ENCODE results near the gene CDH18. TPM values are rescaled to one million over a fixed set of nuclear protein-coding genes. Genes with fewer than 3 reads are reported as not detected.

The CDH18 gene
- total RNA-seq, 2 donors from 2014 or later, result 1.2 TPM; not detected in 1

- Histone ChIP-seq H3K27ac (no peak overlapping the region), H3K9me3 (no peaks in the 10 kb centered on the region), H3K4me1 (replicated peaks) (no peaks in the 10 kb centered on the region), H3K36me3 (no peaks in the 10 kb centered on the region), H3K4me3 (no peak overlapping the region), H3K27me3 (replicated peaks; ENCODE audit: insufficient read depth) (no peaks in the 10 kb centered on the region)
- WGBS, result 21% methylated on average over 2 of the region's 2 CpGs
- TF ChIP-seq POLR2A (IDR thresholded peaks at IDR 0.05) (no peak), POLR2AphosphoS5 (IDR thresholded peaks at IDR 0.05) (no peak)
- TF ChIP-seq, protein P1, sequence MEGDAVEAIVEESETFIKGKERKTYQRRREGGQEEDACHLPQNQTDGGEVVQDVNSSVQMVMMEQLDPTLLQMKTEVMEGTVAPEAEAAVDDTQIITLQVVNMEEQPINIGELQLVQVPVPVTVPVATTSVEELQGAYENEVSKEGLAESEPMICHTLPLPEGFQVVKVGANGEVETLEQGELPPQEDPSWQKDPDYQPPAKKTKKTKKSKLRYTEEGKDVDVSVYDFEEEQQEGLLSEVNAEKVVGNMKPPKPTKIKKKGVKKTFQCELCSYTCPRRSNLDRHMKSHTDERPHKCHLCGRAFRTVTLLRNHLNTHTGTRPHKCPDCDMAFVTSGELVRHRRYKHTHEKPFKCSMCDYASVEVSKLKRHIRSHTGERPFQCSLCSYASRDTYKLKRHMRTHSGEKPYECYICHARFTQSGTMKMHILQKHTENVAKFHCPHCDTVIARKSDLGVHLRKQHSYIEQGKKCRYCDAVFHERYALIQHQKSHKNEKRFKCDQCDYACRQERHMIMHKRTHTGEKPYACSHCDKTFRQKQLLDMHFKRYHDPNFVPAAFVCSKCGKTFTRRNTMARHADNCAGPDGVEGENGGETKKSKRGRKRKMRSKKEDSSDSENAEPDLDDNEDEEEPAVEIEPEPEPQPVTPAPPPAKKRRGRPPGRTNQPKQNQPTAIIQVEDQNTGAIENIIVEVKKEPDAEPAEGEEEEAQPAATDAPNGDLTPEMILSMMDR (IDR thresholded peaks at IDR 0.05), result no peak
- intact Hi-C loops (cut with DNase I), result no loop called here
- DNase-seq (ENCODE audit: low spot score), result no peak
Measured at GRCh38 chr5:19584131-19584530, 403.9 kb downstream of the CDH18 start.

DNA sequence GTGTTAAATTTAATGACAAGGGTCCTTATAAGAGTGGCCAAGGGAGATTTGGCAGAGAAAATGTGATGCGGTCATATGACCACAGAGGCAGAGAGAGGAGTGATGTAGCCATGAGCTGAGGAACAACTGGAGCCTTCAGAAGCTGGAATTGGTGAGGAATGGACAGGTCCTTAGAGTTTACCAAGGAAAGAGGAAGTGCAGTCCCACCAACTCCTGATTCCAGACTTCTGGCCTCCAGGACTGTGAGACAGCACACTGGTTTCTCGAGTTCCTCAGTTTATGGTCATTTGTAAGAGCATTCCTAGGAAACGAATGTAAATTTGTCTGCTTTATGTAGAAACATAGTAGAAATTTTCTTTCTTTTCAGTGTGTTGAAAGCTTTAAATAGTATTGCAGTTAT is 410.1 kb downstream of the CDH18 start:
- no peaks in the 10 kb centered on the region for H3K36me3 ChIP-seq
- no peaks in the 10 kb centered on the region for H3K4me1 ChIP-seq (replicated peaks)
- H3K9me3 ChIP-seq, result no peaks in the 10 kb centered on the region
- no peak for DNase-seq (ENCODE audit: low spot score)
- TF ChIP-seq POLR2A (IDR thresholded peaks at IDR 0.05) (no peak), POLR2AphosphoS5 (IDR thresholded peaks at IDR 0.05) (no peak)
- TF ChIP-seq, protein P1 (IDR thresholded peaks at IDR 0.05), result no peak
- WGBS, result 59% methylated on average over 3 of the region's 3 CpGs
- no peak overlapping the region for H3K27ac ChIP-seq
- H3K27me3 ChIP-seq (replicated peaks; ENCODE audit: insufficient read depth), result no peaks in the 10 kb centered on the region
- no peak overlapping the region for H3K4me3 ChIP-seq
- intact Hi-C loops (cut with DNase I), result no loop called here

DNA sequence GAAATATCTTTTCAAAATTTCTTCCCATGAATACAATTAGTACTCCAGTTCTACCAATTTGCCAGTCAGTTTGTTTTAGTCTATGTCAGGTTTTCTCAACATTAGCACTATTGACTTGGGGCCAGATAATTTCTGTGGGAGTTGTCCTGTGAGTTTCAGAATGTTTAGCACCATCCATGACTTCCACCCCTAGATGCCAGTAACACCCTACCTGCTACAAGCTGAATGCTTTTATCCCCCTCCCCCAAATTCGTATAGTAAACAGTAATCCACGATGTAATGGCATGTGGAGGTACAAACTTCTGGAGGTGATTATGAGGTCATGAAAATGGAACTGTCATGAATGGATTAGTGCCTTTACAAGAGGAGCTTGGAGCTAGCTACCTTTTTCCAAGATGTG is 420.0 kb downstream of the CDH18 start:
- WGBS, result 39% methylated on average over 2 of the region's 2 CpGs
- Histone ChIP-seq H3K9me3 (no peaks in the 10 kb centered on the region), H3K36me3 (no peaks in the 10 kb centered on the region), H3K27ac (no peak overlapping the region), H3K4me3 (no peak overlapping the region), H3K4me1 (replicated peaks) (no peaks in the 10 kb centered on the region), H3K27me3 (replicated peaks; ENCODE audit: insufficient read depth) (no peaks in the 10 kb centered on the region)
- DNase-seq (ENCODE audit: low spot score), result no peak
- TF ChIP-seq, protein P1 (IDR thresholded peaks at IDR 0.05), result no peak
- TF ChIP-seq POLR2A (IDR thresholded peaks at IDR 0.05) (no peak), POLR2AphosphoS5 (IDR thresholded peaks at IDR 0.05) (no peak)
- intact Hi-C loops (cut with DNase I), result no loop called here

DNA sequence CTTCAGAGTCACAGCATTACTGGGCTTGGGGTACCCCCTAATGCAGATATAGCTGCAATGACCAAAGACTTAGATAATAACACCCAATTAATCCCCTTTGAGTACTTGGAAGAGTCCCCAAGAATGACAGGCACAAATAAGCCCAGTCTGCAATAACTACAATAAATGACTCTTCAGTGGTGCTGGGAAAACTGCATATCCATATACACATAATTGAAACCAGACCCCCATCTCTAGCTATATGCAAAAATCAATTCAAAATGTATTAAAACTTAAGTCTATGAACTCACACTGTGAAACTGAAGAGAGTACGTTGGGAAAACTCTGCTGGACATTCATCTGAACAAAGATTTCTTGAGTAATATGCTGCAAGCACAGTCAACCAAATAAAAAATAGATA is 422.5 kb downstream of the CDH18 start:
- H3K9me3 ChIP-seq, result no peaks in the 10 kb centered on the region
- H3K27ac ChIP-seq, result no peak overlapping the region
- TF ChIP-seq, protein P1 (IDR thresholded peaks at IDR 0.05), result no peak
- no peak for TF ChIP-seq POLR2AphosphoS5 (IDR thresholded peaks at IDR 0.05)
- TF ChIP-seq POLR2A (IDR thresholded peaks at IDR 0.05), result no peak
- H3K36me3 ChIP-seq, result no peaks in the 10 kb centered on the region
- no peak for DNase-seq (ENCODE audit: low spot score)
- WGBS, result 69% methylated on average over 1 of the region's 1 CpG
- no peaks in the 10 kb centered on the region for H3K27me3 ChIP-seq (replicated peaks; ENCODE audit: insufficient read depth)
- intact Hi-C loops (cut with DNase I), result no loop called here
- no peak overlapping the region for H3K4me3 ChIP-seq
- no peaks in the 10 kb centered on the region for H3K4me1 ChIP-seq (replicated peaks)

- intact Hi-C loops (cut with DNase I), result no loop called here
- TF ChIP-seq POLR2AphosphoS5 (IDR thresholded peaks at IDR 0.05) (no peak), POLR2A (IDR thresholded peaks at IDR 0.05) (no peak)
- TF ChIP-seq, protein P1 (IDR thresholded peaks at IDR 0.05), result no peak
- no peak overlapping the region for H3K4me3 ChIP-seq
- H3K4me1 ChIP-seq (replicated peaks), result no peaks in the 10 kb centered on the region
- H3K27ac ChIP-seq, result no peak overlapping the region
- no peak for DNase-seq (ENCODE audit: low spot score)
- no peaks in the 10 kb centered on the region for H3K27me3 ChIP-seq (replicated peaks; ENCODE audit: insufficient read depth)
- no peaks in the 10 kb centered on the region for H3K9me3 ChIP-seq
- 79% methylated on average over 2 of the region's 2 CpGs for WGBS
- H3K36me3 ChIP-seq, result no peaks in the 10 kb centered on the region
Measured at GRCh38 chr5:19564036-19564435, 424.0 kb downstream of the CDH18 start.
